ENCODE results near the gene CDKL5.

DNA sequence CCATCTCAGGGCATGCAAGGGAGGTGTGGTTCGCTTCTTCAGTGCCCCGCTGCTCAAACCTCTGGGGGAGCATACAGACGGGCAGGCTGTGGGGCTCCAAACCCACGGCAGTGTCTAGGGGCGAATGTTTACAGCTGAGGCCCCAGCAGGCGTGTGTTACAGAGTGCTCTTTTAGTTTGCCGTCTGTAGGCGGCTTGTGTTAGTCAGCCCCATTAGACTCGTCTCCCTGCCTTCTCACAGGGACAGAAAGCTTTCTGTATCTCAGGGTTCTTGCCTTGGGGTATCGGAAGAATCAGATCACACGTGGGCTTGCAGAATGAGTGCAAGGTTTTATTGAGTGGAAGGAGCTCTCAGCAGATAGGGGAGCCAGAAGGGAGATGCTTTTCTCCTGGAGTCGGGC is 235.9 kb downstream of the CDKL5 start:
- TF ChIP-seq EZH2 (IDR thresholded peaks at IDR 0.05; ENCODE audit: insufficient read depth, low read length), result no peak
- TF ChIP-seq, protein P1, sequence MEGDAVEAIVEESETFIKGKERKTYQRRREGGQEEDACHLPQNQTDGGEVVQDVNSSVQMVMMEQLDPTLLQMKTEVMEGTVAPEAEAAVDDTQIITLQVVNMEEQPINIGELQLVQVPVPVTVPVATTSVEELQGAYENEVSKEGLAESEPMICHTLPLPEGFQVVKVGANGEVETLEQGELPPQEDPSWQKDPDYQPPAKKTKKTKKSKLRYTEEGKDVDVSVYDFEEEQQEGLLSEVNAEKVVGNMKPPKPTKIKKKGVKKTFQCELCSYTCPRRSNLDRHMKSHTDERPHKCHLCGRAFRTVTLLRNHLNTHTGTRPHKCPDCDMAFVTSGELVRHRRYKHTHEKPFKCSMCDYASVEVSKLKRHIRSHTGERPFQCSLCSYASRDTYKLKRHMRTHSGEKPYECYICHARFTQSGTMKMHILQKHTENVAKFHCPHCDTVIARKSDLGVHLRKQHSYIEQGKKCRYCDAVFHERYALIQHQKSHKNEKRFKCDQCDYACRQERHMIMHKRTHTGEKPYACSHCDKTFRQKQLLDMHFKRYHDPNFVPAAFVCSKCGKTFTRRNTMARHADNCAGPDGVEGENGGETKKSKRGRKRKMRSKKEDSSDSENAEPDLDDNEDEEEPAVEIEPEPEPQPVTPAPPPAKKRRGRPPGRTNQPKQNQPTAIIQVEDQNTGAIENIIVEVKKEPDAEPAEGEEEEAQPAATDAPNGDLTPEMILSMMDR (IDR thresholded peaks at IDR 0.05; ENCODE audit: insufficient read depth, low read depth, low read length), result no peak
